Stimulated activated CD8-positive, alpha-beta memory T cell treated with anti-CD3 and anti-CD28 coated beads, Interleukin-7, amount 100 ng/mL, for 4 hours (primary cell): ENCODE data around the gene TNFRSF19.
"Not testable (repeated sequence)": the region's sequence is repeated elsewhere in the genome, so short reads cannot be mapped to it uniquely, and the experiment has no call there.

Experiments
- DNase-seq, 2 donors: peaks; one replicate each; pipeline ENCODE4 v3.0.0-alpha.2; 2020; ENCODE audit warnings: low read depth in 2 of 2

Gene TNFRSF19

DNA sequence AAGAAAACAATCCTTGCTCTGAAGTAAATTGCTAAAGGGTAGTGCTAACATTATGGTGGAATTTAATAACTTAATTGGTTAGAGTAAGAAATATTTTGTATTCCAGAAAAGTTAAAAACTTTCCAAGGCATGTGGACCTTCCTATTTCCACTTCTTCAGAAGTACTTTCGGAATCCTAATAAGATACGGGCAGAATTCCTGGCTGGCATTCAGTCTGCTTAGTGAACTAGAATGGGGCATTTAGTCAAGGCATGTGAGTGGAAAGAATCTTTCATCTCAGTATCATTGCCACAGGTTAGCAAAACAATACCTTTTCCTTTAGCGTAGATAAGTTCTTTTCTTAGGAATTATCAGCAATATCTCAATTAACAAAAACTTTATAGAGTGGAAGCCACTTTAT lies 85.1 kb downstream of the TNFRSF19 start:
- DNase-seq: no peak

- DNase-seq: no peak
Observed at GRCh38 chr13:23656637-23657371, 86.6 kb downstream of the TNFRSF19 start.

GRCh38 chr13:23658929-23659541 lies 88.8 kb downstream of the TNFRSF19 start:
- DNase-seq: no peak

DNA sequence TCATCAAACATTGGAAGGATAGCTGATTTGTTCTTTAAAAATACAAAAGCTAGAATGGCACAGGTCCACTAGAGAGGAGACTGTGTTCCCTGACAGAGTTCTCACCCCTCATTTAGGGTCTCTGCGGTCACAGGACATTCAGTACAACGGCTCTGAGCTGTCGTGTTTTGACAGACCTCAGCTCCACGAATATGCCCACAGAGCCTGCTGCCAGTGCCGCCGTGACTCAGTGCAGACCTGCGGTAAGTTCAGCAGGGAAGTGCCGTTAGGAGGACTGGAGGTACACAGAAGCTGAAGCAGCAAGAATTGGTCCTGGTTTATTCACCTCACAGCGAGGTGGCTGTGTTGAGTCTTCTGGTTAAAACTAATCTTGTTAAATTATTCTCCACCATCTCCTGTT lies 90.0 kb downstream of the TNFRSF19 start:
- DNase-seq: no peak

DNA sequence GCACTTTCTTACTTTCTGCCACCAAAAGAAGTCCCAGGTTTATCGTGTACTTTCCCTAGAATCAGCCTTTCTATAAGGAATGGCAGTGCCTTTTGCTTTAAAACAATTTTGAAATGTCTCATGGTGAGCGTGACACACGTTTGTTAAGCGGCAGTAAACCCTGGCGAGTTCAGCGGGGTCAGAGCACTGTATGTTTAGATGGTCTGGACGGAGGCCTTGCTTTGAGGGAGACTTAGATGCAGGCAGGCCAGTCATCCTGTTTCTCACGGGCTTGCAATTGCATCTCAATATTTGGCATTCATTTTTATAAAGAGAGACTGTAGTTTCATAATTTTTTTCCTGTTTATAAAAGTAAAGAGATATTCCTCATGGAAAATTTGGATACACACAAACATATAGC lies 96.4 kb downstream of the TNFRSF19 start:
- no peak for DNase-seq

GRCh38 chr13:23667750-23668149 lies 97.5 kb downstream of the TNFRSF19 start:
- DNase-seq: no peak

- DNase-seq: no peak
Observed at GRCh38 chr13:23668562-23668961, 98.3 kb downstream of the TNFRSF19 start.

DNA sequence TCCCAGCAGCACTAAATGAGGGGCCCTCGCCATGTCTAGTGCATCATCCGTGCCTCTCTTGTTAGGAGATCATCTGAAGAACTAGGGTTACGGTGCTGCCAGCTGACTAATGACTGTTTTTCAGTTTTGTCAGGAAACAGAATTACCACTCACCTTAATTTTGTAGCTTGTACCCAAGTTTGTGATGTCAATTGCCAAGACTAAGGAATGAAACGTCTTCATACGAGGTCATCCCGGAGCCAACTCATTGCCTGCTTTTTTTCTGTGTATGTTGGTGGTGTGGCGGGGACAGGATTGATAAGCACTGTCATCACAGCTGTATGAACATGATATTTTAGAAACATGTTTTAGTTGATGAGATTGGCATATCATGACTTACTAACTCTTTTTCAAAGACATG lies 100.6 kb downstream of the TNFRSF19 start:
- no peak for DNase-seq

GRCh38 chr13:23671377-23671776 lies 101.2 kb downstream of the TNFRSF19 start:
- no peak for DNase-seq

GRCh38 chr13:23671897-23672296 lies 101.7 kb downstream of the TNFRSF19 start:
- DNase-seq: no peak

DNA sequence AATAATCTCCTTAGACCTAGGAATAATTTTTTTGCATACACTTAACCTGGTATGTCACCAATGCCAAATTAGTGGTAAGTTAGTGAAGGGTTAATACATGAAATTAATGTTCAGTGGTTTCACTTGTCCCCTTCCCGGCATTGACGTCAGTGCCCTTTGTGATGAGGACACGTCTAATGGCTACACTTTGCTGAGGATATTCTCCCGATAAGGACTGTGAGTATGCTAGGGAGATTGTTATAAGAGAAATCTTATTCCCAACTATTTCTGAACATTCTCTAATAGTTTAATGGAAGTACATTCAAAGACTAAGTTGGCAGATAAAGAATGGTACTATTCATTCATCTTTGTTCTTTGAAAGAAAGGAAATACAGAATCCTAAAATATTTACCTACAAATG lies 102.4 kb downstream of the TNFRSF19 start:
- no peak for DNase-seq

DNA sequence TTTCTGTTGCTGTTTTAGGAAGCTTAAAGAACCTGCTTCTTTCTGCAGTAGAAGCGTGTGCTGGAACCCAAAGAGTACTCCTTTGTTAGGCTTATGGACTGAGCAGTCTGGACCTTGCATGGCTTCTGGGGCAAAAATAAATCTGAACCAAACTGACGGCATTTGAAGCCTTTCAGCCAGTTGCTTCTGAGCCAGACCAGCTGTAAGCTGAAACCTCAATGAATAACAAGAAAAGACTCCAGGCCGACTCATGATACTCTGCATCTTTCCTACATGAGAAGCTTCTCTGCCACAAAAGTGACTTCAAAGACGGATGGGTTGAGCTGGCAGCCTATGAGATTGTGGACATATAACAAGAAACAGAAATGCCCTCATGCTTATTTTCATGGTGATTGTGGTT lies 103.1 kb downstream of the TNFRSF19 start:
- no peak for DNase-seq

GRCh38 chr13:23673867-23674605 lies 103.8 kb downstream of the TNFRSF19 start:
- no peak for DNase-seq

GRCh38 chr13:23674795-23675640 lies 104.8 kb downstream of the TNFRSF19 start:
- DNase-seq: no peak

- not testable (repeated sequence) for DNase-seq
Observed at GRCh38 chr13:23677679-23678288, 107.6 kb downstream of the TNFRSF19 start.

- no peak for DNase-seq
Observed at GRCh38 chr13:23678795-23679194, 108.6 kb downstream of the TNFRSF19 start.

- DNase-seq: no peak
Observed at GRCh38 chr13:23679220-23679619, 109.0 kb downstream of the TNFRSF19 start.

DNA sequence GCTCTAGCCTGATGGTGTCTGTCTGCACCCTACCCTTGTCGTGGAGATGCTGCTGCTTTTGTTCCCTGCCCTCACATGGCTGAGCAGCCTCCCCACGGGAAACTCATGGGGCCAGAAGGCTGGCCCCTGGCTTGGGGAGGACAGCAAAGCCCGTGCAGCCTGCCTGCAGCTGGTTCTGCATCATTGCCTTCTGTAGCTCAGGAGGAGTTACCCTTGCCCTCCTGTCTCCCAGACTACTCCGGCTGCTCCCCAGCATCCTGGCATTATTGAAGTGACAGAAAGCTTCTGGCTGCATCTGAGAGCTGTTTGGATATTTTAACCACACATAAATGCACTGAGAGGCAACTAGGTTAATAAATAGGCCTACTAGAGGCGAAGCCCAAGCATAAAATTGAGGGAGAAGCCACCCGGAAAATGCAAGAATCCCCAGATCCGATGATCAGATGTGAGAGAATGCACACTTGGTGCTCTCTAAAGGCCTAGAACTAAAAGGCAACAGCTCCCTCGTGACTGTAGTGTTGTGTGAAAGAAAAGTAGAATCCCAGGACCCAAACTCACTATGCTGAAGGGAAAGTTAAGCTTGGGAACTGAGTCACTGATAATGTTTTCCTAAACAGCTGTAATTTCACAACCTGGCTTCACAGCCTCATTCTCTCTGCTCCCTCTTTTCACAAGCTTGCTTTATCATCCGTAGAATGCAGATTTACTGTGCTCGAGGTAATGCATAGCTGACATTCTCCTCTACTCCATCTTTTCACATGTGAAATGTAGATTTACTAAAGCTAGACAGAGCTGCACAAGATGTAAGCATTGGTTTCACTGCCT lies 110.8 kb downstream of the TNFRSF19 start:
- no peak for DNase-seq

DNA sequence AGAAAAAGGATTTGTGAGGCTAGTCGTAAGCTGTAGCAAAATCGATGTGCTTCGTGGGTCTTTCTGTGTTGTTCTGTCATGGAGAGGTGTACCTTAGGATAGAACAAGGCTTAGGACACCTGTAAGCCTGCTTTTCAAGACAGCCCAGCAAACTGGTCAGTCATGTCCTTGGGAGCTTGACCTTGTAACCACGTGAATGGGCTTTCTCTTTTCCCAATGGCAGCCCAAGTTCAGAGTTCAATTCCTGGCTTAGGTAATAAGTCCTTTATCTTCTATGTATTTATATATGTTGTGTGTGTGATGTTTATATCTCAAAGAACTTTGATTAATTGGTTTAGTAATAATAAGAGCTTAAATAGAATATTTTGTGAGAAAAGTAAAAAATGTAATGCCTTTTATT lies 112.9 kb downstream of the TNFRSF19 start:
- DNase-seq: no peak

GRCh38 chr13:23684647-23685046 lies 114.4 kb downstream of the TNFRSF19 start:
- DNase-seq: no peak

- no peak for DNase-seq
Observed at GRCh38 chr13:23685416-23685815, 115.2 kb downstream of the TNFRSF19 start.
